PFSK-1 (cell line): Measurements from ENCODE around the gene HNRNPAB.

Experiments
- POLR2AphosphoS5 ChIP-seq: IDR thresholded peaks from 2 replicates; pipeline ENCODE4 v1.6.1; 2012; ENCODE audit warnings: low read depth, mild to moderate bottlenecking, control low read depth, low read length, moderate library complexity
- SIN3A ChIP-seq: IDR thresholded peaks from 2 replicates; pipeline ENCODE4 v1.6.1; 2012; ENCODE audit warnings: mild to moderate bottlenecking, low read length, moderate library complexity, borderline replicate concordance; ENCODE audit not compliant: insufficient read depth

DNA sequence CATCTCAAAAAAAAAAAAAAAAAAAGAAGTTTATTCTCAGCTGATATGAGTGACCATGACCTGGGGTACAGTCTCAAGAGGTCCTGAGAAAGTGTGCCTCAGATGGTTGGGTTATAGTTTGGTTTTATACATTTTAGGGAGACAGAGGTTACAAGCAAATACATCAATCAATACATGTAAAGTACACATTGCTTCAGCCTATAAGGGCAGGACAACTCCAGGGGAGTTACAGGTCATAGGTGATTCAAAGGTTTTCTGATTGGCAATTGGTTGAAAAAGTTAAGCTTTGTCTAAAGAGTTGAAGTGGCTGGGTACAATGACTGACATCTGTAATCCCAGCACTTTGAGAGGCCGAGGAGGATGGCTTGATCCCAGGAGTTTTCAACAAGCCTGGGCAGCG is 14.9 kb upstream of the HNRNPAB start:
- TF ChIP-seq SIN3A = no peak
- no peak for TF ChIP-seq POLR2AphosphoS5
